Neural progenitor cell (in vitro differentiated cells): ENCODE data around the gene CD46.

Experiments
- CTCF ChIP-seq: fragments of 200-600 bp; sonication (generic); IDR thresholded peaks from 2 replicates; pipeline ENCODE4 v1.5.1; 2017; ENCODE audit warnings: antibody characterized with exemption, mild to moderate bottlenecking
- EZH2 ChIP-seq: fragments of 200-600 bp; sonication (generic); IDR thresholded peaks from 2 replicates; pipeline ENCODE4 v1.6.1; 2017; ENCODE audit warnings: antibody characterized with exemption, mild to moderate bottlenecking, moderate library complexity

- peak; percentile 57 for TF ChIP-seq CTCF
- TF ChIP-seq EZH2, result no peak
Measured at GRCh38 chr1:207823880-207824566, 72.2 kb downstream of the CD46 start.
